Measurements from ENCODE around the gene LCE1C.

LCE1C gene

DNA sequence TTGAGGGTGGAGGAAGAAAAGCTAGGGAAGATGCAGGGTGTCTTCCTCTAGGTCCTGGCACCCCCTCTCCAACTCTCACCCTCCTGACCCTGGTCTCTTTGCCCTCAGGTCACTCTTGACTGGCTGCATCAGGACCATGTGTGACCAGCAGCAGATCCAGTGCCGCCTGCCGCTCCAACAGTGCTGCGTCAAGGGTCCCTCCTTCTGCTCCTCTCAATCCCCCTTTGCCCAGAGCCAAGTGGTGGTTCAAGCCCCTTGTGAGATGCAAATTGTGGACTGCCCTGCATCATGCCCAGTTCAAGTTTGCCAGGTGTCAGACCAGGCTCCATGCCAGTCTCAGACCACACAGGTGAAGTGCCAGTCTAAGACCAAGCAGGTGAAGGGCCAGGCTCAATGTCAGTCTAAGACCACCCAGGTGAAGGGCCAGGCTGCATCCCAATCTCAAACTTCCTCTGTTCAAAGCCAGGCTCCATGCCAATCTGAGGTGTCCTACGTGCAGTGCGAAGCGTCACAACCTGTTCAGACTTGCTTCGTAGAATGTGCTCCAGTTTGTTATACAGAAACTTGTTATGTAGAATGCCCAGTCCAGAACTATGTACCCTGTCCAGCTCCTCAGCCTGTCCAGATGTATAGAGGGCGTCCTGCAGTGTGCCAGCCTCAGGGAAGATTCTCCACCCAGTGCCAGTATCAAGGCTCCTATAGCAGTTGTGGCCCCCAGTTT lies 46.8 kb downstream of the LCE1C start:
- no peak for DNase-seq

DNA sequence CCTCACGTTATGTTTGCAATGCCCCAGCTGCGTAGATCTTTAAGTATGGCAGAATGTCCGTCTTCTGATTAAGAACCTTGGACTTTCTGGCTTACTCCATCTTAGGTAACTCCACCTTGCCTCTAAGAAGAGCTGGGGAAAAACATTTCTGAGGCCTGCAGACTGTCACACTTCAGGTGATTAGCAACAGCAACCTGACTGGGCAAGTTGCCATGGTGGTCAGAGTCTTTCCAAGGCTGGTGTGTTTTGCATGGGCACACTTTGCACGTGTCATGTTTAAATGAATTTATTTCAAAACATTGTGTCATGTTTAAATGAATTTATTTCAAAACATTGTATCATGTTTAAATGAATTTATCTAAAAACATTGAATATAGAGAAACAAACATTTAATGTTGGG lies 47.8 kb downstream of the LCE1C start:
- DNase-seq: no peak

DNA sequence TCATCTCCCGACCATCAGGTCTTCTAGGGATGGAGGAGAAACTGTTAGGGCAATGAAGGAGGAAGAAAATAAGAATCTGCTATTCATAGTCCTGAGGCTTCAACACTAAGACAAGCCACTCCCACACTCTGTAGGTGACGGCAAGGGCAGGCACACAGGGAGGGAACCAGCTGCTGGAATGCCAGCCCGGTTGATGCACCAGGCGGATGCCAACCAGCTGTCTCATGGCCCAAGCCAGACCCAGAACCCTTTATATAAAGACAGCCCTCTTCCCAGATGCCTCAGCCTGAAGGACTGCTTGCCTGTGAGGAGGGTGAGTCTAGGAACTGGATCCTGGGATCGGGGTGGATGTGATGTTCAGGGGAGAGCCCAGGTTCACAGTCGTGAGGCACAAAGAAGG lies 48.7 kb downstream of the LCE1C start, which contains the start of gene KPRP:
KPRP (plus strand) TSS at position 279 of the 400 bp plus-strand sequence. CDS start 1,564 bp downstream, outside the sequence.
- DNase-seq: no peak

DNA sequence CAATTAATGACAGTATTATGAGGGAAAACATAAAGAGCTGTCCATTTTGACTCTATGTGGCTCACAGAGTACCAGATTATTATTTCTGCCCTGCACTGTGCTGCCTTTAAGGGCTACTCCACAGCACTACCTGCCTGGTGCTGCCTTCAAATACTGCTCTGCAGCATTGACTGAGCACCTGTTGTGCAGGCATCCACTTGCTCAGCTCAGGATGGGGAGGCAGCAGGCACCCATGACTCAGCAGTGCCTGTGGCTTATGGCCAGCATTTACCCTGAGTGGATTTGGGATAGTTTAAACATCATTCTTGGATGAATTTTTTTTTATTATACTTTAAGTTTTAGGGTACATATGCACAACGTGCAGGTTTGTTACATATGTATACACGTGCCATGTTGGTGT lies 49.6 kb downstream of the LCE1C start:
- no peak for DNase-seq
